ENCODE results near the gene LMTK3. TPM values are rescaled to one million over a fixed set of nuclear protein-coding genes. Genes with fewer than 3 reads are reported as not detected.
A peak's percentile ranks its signal among the peaks of the same experiment; 100 is the strongest.

Gene LMTK3
- total and polyA plus RNA-seq, 2 of the 13 experiments (the other 11 are each of a cell fraction or from before 2014, with no cell fraction given) = 0.18 to 0.29 TPM

DNA sequence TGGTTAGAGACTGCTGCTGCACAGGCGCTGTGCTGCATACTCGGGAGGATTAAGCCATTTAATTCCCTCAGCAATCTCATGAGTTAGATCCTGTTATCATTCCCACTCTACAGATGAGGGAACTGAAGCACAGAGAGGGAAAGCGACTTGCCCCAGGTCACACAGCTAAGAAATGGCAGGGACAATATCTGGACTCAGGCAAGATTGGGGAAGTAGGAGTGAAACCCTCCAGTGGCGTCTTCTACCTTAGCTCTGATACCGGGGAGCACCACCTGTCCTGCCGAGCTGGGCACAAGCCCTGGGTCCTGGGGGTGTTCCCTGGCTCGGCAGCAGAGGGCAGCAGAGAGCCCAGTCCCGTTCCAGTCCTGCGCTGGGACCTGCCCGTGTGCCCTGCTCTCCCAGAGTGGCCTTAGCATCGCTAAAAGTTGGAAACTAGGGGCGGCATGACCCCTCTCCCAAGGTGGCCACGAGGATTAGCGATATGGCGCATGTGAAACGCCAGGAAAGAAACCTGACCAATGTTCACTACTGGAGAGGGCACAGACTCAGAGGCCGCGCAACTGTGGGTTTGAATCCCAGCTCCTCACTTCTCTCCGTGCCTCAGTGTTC lies 21.9 kb downstream of the LMTK3 start (continued):
- TF ChIP-seq, protein P1, sequence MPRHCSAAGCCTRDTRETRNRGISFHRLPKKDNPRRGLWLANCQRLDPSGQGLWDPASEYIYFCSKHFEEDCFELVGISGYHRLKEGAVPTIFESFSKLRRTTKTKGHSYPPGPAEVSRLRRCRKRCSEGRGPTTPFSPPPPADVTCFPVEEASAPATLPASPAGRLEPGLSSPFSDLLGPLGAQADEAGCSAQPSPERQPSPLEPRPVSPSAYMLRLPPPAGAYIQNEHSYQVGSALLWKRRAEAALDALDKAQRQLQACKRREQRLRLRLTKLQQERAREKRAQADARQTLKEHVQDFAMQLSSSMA (CRISPR knock-in tag; IDR thresholded peaks at IDR 0.05) = no peak
- TF ChIP-seq KDM4B (CRISPR knock-in tag; IDR thresholded peaks at IDR 0.05) = no peak
- no peak for TF ChIP-seq ZEB1 (IDR thresholded peaks at IDR 0.05; ENCODE audit: insufficient replicate concordance, low read depth)
- TF ChIP-seq ZNF788 (CRISPR knock-in tag; IDR thresholded peaks at IDR 0.05; ENCODE audit: borderline replicate concordance) = no peak
- TF ChIP-seq, protein P2, sequence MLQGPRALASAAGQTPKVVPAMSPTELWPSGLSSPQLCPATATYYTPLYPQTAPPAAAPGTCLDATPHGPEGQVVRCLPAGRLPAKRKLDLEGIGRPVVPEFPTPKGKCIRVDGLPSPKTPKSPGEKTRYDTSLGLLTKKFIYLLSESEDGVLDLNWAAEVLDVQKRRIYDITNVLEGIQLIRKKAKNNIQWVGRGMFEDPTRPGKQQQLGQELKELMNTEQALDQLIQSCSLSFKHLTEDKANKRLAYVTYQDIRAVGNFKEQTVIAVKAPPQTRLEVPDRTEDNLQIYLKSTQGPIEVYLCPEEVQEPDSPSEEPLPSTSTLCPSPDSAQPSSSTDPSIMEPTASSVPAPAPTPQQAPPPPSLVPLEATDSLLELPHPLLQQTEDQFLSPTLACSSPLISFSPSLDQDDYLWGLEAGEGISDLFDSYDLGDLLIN (CRISPR knock-in tag; IDR thresholded peaks at IDR 0.05; ENCODE audit: borderline replicate concordance) = no peak
- TF ChIP-seq ZNF709 (CRISPR knock-in tag; IDR thresholded peaks at IDR 0.05) = 0 out of 2 replicates have a peak, but pooled peaks have one; percentile 32
- TF ChIP-seq, protein P3, sequence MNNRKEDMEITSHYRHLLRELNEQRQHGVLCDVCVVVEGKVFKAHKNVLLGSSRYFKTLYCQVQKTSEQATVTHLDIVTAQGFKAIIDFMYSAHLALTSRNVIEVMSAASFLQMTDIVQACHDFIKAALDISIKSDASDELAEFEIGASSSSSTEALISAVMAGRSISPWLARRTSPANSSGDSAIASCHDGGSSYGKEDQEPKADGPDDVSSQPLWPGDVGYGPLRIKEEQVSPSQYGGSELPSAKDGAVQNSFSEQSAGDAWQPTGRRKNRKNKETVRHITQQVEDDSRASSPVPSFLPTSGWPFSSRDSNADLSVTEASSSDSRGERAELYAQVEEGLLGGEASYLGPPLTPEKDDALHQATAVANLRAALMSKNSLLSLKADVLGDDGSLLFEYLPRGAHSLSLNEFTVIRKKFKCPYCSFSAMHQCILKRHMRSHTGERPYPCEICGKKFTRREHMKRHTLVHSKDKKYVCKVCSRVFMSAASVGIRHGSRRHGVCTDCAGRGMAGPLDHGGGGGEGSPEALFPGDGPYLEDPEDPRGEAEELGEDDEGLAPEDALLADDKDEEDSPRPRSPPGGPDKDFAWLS (CRISPR knock-in tag; IDR thresholded peaks at IDR 0.05; ENCODE audit: borderline replicate concordance) = 0 out of 2 replicates have a peak, but pooled peaks have one; percentile 40
- TF ChIP-seq XRCC5 (optimal IDR thresholded peaks at IDR 0.05; ENCODE audit: low read length) = peak; percentile 72
- TF ChIP-seq HNRNPL (IDR thresholded peaks at IDR 0.05; ENCODE audit: low read depth, low read length) = 0 out of 2 replicates have a peak, but pooled peaks have one; percentile 27
- no peak for TF ChIP-seq RFX1 (IDR thresholded peaks at IDR 0.05)
- TF ChIP-seq NFATC3 (CRISPR knock-in tag; IDR thresholded peaks at IDR 0.05) = no peak
- TF ChIP-seq, protein P4, sequence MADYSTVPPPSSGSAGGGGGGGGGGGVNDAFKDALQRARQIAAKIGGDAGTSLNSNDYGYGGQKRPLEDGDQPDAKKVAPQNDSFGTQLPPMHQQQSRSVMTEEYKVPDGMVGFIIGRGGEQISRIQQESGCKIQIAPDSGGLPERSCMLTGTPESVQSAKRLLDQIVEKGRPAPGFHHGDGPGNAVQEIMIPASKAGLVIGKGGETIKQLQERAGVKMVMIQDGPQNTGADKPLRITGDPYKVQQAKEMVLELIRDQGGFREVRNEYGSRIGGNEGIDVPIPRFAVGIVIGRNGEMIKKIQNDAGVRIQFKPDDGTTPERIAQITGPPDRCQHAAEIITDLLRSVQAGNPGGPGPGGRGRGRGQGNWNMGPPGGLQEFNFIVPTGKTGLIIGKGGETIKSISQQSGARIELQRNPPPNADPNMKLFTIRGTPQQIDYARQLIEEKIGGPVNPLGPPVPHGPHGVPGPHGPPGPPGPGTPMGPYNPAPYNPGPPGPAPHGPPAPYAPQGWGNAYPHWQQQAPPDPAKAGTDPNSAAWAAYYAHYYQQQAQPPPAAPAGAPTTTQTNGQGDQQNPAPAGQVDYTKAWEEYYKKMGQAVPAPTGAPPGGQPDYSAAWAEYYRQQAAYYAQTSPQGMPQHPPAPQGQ (CRISPR knock-in tag; IDR thresholded peaks at IDR 0.05; ENCODE audit: borderline replicate concordance) = no peak
- TF ChIP-seq FOXO1 (CRISPR knock-in tag; IDR thresholded peaks at IDR 0.05) = no peak
- no peak for TF ChIP-seq ZNF747 (CRISPR knock-in tag; IDR thresholded peaks at IDR 0.05; ENCODE audit: borderline replicate concordance)
- TF ChIP-seq, protein P5, sequence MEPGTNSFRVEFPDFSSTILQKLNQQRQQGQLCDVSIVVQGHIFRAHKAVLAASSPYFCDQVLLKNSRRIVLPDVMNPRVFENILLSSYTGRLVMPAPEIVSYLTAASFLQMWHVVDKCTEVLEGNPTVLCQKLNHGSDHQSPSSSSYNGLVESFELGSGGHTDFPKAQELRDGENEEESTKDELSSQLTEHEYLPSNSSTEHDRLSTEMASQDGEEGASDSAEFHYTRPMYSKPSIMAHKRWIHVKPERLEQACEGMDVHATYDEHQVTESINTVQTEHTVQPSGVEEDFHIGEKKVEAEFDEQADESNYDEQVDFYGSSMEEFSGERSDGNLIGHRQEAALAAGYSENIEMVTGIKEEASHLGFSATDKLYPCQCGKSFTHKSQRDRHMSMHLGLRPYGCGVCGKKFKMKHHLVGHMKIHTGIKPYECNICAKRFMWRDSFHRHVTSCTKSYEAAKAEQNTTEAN (CRISPR knock-in tag; conservative IDR thresholded peaks at IDR 0.05) = no peak
- TF ChIP-seq ZSCAN22 (CRISPR knock-in tag; IDR thresholded peaks at IDR 0.05) = 0 out of 2 replicates have a peak, but pooled peaks have one; percentile 45
- no peak for TF ChIP-seq HHEX (CRISPR knock-in tag; IDR thresholded peaks at IDR 0.05)
- TF ChIP-seq, protein P6, sequence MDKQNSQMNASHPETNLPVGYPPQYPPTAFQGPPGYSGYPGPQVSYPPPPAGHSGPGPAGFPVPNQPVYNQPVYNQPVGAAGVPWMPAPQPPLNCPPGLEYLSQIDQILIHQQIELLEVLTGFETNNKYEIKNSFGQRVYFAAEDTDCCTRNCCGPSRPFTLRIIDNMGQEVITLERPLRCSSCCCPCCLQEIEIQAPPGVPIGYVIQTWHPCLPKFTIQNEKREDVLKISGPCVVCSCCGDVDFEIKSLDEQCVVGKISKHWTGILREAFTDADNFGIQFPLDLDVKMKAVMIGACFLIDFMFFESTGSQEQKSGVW (CRISPR knock-in tag; IDR thresholded peaks at IDR 0.05; ENCODE audit: borderline replicate concordance) = no peak
- TF ChIP-seq, protein P7, sequence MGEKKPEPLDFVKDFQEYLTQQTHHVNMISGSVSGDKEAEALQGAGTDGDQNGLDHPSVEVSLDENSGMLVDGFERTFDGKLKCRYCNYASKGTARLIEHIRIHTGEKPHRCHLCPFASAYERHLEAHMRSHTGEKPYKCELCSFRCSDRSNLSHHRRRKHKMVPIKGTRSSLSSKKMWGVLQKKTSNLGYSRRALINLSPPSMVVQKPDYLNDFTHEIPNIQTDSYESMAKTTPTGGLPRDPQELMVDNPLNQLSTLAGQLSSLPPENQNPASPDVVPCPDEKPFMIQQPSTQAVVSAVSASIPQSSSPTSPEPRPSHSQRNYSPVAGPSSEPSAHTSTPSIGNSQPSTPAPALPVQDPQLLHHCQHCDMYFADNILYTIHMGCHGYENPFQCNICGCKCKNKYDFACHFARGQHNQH (CRISPR knock-in tag; IDR thresholded peaks at IDR 0.05) = peak; percentile 24; the same call in 1 of the 2 replicates
- TF ChIP-seq ZNF768 (CRISPR knock-in tag; IDR thresholded peaks at IDR 0.05) = peak; percentile 93
- TF ChIP-seq SP4 (CRISPR knock-in tag; IDR thresholded peaks at IDR 0.05) = 0 out of 2 replicates have a peak, but pooled peaks have one; percentile 21

All from HepG2 (cell line).